Measurements from ENCODE around the gene KAT7.
A peak's percentile ranks its signal among the peaks of the same experiment; 100 is the strongest.

The KAT7 gene

GRCh38 chr17:49839455-49839854 lies 51.0 kb downstream of the KAT7 start:
- no peak for DNase-seq (ENCODE audit: extremely low read depth, low read depth)
- no peak for TF ChIP-seq CTCF (IDR thresholded peaks at IDR 0.05; ENCODE audit: low read depth, low read length, missing control alignments)
- H3K4me3 ChIP-seq (replicated peaks; ENCODE audit: low read depth, low read length), result no peak overlapping the region

GRCh38 chr17:49841548-49841947 lies 53.1 kb downstream of the KAT7 start:
- peak; percentile 16 for TF ChIP-seq CTCF (IDR thresholded peaks at IDR 0.05; ENCODE audit: low read depth, low read length, missing control alignments)
- no peak overlapping the region for H3K4me3 ChIP-seq (replicated peaks; ENCODE audit: low read depth, low read length)
- DNase-seq (ENCODE audit: extremely low read depth, low read depth), result no peak

DNA sequence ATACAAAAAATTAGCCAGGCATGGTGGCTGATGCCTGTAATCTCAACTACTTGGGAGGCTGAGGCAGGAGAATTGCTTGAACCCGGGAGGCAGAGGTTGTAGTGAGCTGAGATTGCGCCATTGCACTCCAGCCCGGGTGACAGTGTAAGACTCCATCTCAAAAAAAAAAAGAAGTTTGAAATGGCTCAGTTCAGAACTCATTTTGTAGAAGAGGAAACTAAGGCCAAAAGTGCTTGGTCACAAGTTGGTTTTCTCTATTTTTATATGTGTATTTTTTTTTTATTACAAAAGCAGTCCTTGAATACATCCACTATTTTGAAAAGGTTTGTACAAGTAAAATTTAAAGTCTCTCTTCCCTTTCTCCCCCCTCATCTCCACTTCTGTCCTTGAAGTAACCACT lies 53.9 kb downstream of the KAT7 start:
- no peak overlapping the region for H3K4me3 ChIP-seq (replicated peaks; ENCODE audit: low read depth, low read length)
- DNase-seq (ENCODE audit: extremely low read depth, low read depth), result no peak
- no peak for TF ChIP-seq CTCF (IDR thresholded peaks at IDR 0.05; ENCODE audit: low read depth, low read length, missing control alignments)

DNA sequence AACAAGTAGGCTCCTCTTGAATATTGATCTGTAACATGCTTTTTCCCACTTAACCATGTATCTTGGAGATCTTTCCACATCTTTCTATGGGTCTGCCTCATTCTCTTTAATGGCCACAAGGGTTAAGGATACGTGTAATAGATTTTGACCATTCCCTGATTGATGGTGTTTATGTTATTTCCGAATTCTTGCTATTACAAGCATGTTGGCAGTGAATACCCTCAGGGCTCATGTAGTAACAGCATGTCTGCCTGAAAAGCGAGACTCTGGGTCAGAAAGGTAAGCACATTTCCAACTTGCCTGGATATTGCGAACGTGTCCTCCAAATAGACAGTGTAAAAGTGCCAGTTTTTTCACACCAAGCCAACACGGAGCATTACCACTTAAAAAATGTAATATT lies 54.4 kb downstream of the KAT7 start:
- H3K4me3 ChIP-seq (replicated peaks; ENCODE audit: low read depth, low read length), result no peak overlapping the region
- no peak for DNase-seq (ENCODE audit: extremely low read depth, low read depth)
- TF ChIP-seq CTCF (IDR thresholded peaks at IDR 0.05; ENCODE audit: low read depth, low read length, missing control alignments), result no peak

DNA sequence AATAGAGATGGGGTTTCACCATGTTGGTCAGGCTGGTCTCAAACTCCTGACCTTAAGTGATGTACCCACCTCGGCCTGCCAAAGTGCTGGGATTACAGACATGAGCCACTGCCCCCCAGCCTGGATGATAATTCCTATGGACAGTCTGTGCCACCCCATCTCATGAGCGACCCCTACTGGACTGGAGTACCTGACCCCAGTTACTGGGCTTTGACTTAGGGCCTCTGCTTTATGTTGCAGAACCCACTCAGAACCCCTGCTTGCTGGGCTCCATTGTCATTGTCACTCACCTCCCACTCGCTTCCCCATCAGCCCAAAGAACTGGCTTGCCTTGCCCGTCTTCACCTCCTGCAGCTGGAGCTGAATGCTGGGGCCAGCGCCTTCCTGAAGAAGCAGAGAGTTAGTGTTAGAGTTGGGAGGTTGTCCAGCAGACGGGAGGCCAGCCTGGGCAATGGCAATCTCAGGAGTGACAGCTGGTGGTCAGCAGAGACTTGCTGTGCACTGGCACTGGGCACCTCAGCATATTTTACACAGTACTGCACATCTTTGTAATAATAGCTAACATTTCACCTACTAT lies 55.4 kb downstream of the KAT7 start:
- no peak for DNase-seq (ENCODE audit: extremely low read depth, low read depth)
- H3K4me3 ChIP-seq (replicated peaks; ENCODE audit: low read depth, low read length), result no peak overlapping the region
- TF ChIP-seq CTCF (IDR thresholded peaks at IDR 0.05; ENCODE audit: low read depth, low read length, missing control alignments), result peak; percentile 53

GRCh38 chr17:49845321-49845720 lies 56.8 kb downstream of the KAT7 start:
- DNase-seq (ENCODE audit: extremely low read depth, low read depth), result no peak
- H3K4me3 ChIP-seq (replicated peaks; ENCODE audit: low read depth, low read length), result no peak overlapping the region
- TF ChIP-seq CTCF (IDR thresholded peaks at IDR 0.05; ENCODE audit: low read depth, low read length, missing control alignments), result no peak
